Brain microvascular endothelial cell (primary cell): ENCODE data around the gene CACNA1B.

Source experiments
- DNase-seq: peaks from one replicate; pipeline ENCODE4 v3.0.0-alpha.2; 2020
- H3K27ac ChIP-seq: fragments of 250-450 bp; sonication (Bioruptor Pico); 2 replicates; pipeline ENCODE4 v1.5.1; 2020; ENCODE audit warnings: mild to moderate bottlenecking, moderate library complexity
- H3K27me3 ChIP-seq: fragments of 250-450 bp; sonication (Bioruptor Pico); replicated peaks from 2 replicates; pipeline ENCODE4 v1.5.1; 2020; ENCODE audit warnings: mild to moderate bottlenecking
- H3K36me3 ChIP-seq: fragments of 250-450 bp; sonication (Bioruptor Pico); replicated peaks from 2 replicates; pipeline ENCODE4 v1.5.1; 2020; ENCODE audit warnings: mild to moderate bottlenecking
- H3K4me3 ChIP-seq: 2 replicates; pipeline ENCODE4 v1.5.1; 2011; ENCODE audit warnings: low read depth, mild to moderate bottlenecking, control low read depth, low read length, moderate library complexity
- CTCF ChIP-seq: IDR thresholded peaks from 2 replicates; pipeline ENCODE4 v1.5.1; 2011; ENCODE audit warnings: low read depth, mild to moderate bottlenecking, moderate library complexity, low read length, control low read depth, inconsistent platforms; ENCODE audit errors: missing control alignments
- in situ Hi-C: cut with HindIII; loops from 2 replicates; pipeline ENCODE4 v1.10.0; 2017; ENCODE audit warnings: low sequenced_read_pairs, low pct_ligation_motif_present

CACNA1B gene

DNA sequence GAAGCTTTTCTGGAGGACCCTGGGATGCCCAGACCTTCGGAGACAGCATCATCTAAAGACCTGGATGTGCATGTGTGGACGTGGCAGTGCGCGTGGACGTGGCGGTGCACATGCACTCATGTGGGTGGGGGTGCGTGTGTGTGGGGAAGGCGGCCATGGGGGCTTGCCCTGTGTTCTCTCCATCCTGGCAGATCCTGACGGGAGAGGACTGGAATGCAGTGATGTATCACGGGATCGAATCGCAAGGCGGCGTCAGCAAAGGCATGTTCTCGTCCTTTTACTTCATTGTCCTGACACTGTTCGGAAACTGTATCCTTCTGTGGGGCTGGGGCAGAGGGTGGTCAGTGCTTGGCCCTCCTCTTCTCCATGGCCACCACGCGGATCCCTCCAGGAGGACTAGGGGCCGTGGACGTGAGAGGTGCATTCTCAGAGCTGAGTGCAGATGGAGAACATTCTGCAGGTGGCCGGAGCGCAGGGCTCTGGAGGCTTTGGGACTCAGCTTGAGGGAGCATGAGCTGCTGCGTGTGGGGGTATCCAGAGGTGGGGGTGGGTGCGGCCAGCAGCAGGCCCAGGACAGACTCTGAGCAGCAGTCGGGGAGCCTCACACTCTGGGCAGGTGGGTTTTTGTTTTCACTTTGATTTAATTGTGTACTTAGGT, 129.1 kb downstream of the CACNA1B start:
- Histone ChIP-seq H3K27me3 (no peaks in the 10 kb centered on the region), H3K36me3 (no peaks in the 10 kb centered on the region), H3K27ac (no peak overlapping the region), H3K4me3 (no peak overlapping the region)
- in situ Hi-C loops, result no loop called here
- TF ChIP-seq CTCF, result no peak
- no peak for DNase-seq

DNA sequence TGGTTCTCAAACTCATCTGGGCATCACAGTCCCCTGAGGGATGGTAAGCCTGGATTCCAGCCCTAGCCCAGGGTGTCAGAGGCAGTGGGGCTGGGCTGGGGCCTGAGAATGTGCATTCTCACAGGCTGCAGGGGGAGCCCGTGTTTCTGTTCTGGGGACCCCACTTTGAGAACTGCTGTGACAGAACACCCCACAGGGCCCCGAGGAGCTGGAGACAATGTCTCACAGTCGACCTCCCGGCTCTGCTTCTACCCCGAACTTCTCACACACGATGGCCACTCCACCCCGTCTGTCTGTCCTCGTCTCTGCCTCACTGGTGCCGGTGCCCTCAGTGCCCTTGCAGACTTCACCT, 130.0 kb downstream of the CACNA1B start:
- H3K36me3 ChIP-seq, result no peaks in the 10 kb centered on the region
- no peak overlapping the region for H3K27ac ChIP-seq
- no peaks in the 10 kb centered on the region for H3K27me3 ChIP-seq
- no peak overlapping the region for H3K4me3 ChIP-seq
- TF ChIP-seq CTCF, result no peak
- in situ Hi-C loops, result no loop called here
- DNase-seq, result no peak

GRCh38 chr9:138007918-138008841, 130.6 kb downstream of the CACNA1B start:
- no peak for TF ChIP-seq CTCF
- no peak for DNase-seq
- in situ Hi-C loops, result no loop called here
- Histone ChIP-seq H3K4me3 (no peak overlapping the region), H3K27ac (no peak overlapping the region), H3K27me3 (no peaks in the 10 kb centered on the region), H3K36me3 (no peaks in the 10 kb centered on the region)

DNA sequence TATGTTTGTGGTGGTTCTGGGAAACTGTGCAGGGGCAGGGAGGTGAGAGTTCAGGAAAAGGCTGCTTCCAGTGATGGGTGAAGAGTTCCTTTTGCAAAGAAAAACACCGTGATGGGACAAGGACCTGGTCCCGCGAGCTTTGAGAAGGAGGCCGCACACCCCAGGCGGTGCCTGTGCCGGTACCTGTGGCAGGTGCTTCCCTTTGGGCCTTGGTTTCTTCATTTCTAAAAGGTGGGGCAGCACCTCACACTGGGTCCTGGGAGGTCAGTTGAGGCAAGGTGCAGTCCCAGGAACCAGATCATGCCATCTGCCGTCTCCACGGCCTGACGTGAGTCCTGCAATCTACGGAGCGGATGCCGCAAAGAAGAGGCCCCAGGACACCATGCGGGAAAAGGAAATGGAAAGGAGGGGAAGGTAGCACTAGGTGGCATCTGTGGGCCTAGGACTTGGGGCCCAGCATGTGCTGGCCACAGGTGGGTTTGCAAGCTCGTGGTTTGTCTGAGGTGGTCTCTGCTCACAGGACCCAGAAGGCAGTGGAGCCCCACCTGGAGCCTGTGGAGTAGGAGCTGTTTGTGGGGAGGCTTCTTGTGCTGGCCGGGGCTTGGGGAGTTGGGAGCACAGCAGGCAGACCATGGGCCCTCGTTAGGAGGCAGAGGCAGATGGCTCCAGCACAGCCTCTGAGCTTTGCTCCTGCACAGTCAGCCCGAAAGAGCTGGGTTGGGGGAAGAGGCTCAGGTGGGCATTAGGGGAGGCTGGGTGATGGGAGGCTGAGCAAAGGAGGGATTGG, 131.6 kb downstream of the CACNA1B start:
- Histone ChIP-seq H3K36me3 (no peaks in the 10 kb centered on the region), H3K27ac (no peak overlapping the region), H3K4me3 (no peak overlapping the region), H3K27me3 (no peaks in the 10 kb centered on the region)
- DNase-seq, result no peak
- in situ Hi-C loops, result no loop called here
- TF ChIP-seq CTCF, result no peak

DNA sequence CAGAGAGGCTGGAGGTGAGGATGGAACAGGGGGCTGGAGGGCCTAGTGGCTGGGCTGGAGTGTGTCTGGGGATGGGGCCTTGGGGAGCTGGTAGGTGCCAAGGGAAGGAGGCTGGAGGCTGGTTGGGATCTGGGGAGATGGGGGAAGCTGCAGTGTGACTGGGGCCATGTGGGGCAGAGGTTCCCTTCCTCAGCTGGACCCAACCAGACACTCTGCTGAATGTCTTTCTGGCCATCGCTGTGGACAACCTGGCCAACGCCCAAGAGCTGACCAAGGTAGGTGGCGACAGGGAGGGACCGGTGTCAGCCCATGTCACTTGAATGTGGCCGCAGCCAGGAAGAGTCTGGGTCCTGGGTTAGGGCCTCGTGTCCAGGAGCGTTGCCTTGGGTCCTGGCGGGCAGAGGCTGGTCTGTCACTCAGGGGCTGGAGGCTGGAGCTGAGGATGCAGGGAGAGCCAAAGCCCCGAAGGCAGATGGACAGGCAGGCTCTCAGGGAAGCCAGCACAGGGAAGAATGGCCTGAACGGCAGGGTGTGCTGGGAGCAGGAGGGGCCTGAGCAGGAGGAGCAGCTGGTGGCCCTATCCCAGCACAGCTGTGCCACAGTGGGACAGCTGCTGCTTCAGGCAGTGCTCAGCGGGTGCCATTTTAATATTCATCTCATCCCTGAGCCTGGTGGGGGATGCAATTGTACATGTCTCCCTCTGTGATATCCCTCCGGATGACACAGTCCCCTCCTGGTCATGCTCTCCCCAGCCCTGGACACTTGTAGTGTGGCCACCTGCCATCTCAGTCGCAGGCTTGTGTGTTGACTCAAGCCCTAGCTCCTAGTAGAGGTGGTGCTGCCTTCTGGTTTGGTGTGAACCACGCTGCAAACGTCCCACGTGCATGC, 132.5 kb downstream of the CACNA1B start:
- TF ChIP-seq CTCF, result no peak
- in situ Hi-C loops, result no loop called here
- no peaks in the 10 kb centered on the region for H3K36me3 ChIP-seq

More for the DNA sequence above, 132.5 kb downstream of the CACNA1B start:
- Histone ChIP-seq H3K27ac (no peak overlapping the region), H3K4me3 (no peak overlapping the region), H3K27me3 (no peaks in the 10 kb centered on the region)
- DNase-seq, result no peak
